NCI-H460 (cell line): Measurements from ENCODE around the gene KRTAP1-3. TPM values are rescaled to one million over a fixed set of nuclear protein-coding genes. Genes with fewer than 3 reads are reported as not detected.
"Not testable (repeated sequence)": the region's sequence is repeated elsewhere in the genome, so short reads cannot be mapped to it uniquely, and the experiment has no call there.

Experiments used
- DNase-seq: peaks from one replicate; pipeline ENCODE4 v3.0.0-alpha.2; 2016; ENCODE audit warnings: low read depth; ENCODE audit errors: extremely low read depth
- total RNA-seq: library from RNA; depleted of rRNA; stranded (reverse); fragments of >200 nt; shearing (Covaris generic); gene quantifications from 2 replicates; pipeline ENCODE4 v1.2.3, GENCODE V29; 2014

The KRTAP1-3 gene
- total RNA-seq, 1 experiment from 2014 or later = not detected

- DNase-seq = not testable (repeated sequence)
Observed at GRCh38 chr17:41055130-41055529, 20.5 kb upstream of the KRTAP1-3 start, which contains the start of gene KRTAP2-2. TSS of gene KRTAP2-2 (minus strand) at chr17:41055230. CDS start at chr17:41055211, 19 bp downstream.

- not testable (repeated sequence) for DNase-seq
Observed at GRCh38 chr17:41054556-41054955, 19.9 kb upstream of the KRTAP1-3 start.

GRCh38 chr17:41054025-41054424 lies 19.4 kb upstream of the KRTAP1-3 start:
- no peak for DNase-seq

- DNase-seq = no peak
Observed at GRCh38 chr17:41052566-41052965, 17.9 kb upstream of the KRTAP1-3 start.

GRCh38 chr17:41049110-41049509 lies 14.4 kb upstream of the KRTAP1-3 start:
- DNase-seq = no peak

- DNase-seq = no peak
Observed at GRCh38 chr17:41048441-41048840, 13.8 kb upstream of the KRTAP1-3 start.

- not testable (repeated sequence) for DNase-seq
Observed at GRCh38 chr17:41046735-41047465, 12.2 kb upstream of the KRTAP1-3 start, which contains the start of gene KRTAP2-1. TSS of gene KRTAP2-1 (minus strand) at chr17:41047316. CDS start at chr17:41047267, 49 bp downstream.

GRCh38 chr17:41042953-41043352 lies 8.3 kb upstream of the KRTAP1-3 start:
- DNase-seq = no peak

- DNase-seq = not testable (repeated sequence)
Observed at GRCh38 chr17:41040783-41041571, 6.3 kb upstream of the KRTAP1-3 start, which contains the start of gene KRTAP1-1. TSS of gene KRTAP1-1 (minus strand) at chr17:41041450. CDS start at chr17:41041397, 53 bp downstream.

GRCh38 chr17:41037853-41038350 lies 3.2 kb upstream of the KRTAP1-3 start:
- DNase-seq = no peak

GRCh38 chr17:41029633-41030245 lies 4.9 kb downstream of the KRTAP1-3 start, which contains the start of gene KRTAP1-4:
TSS of gene KRTAP1-4 (minus strand) at chr17:41030195. CDS start at chr17:41030078, 117 bp downstream.
- DNase-seq = no peak

- no peak for DNase-seq
Observed at GRCh38 chr17:41026715-41027471, 7.8 kb downstream of the KRTAP1-3 start, which contains the start of gene KRTAP1-5. TSS of gene KRTAP1-5 (minus strand) at chr17:41027208. CDS start at chr17:41027155, 53 bp downstream.

- no peak for DNase-seq
Observed at GRCh38 chr17:41024697-41025096, 10.0 kb downstream of the KRTAP1-3 start.

GRCh38 chr17:41020336-41020735 lies 14.3 kb downstream of the KRTAP1-3 start:
- no peak for DNase-seq

GRCh38 chr17:41019415-41019814 lies 15.3 kb downstream of the KRTAP1-3 start:
- DNase-seq = no peak

GRCh38 chr17:41018541-41018940 lies 16.1 kb downstream of the KRTAP1-3 start:
- DNase-seq = no peak

GRCh38 chr17:41016578-41017215 lies 18.0 kb downstream of the KRTAP1-3 start:
- no peak for DNase-seq

- no peak for DNase-seq
Observed at GRCh38 chr17:41015454-41015853, 19.2 kb downstream of the KRTAP1-3 start.

GRCh38 chr17:41013606-41014005 lies 21.1 kb downstream of the KRTAP1-3 start:
- DNase-seq = no peak
